Glomerular visceral epithelial cell (primary cell): ENCODE results near the gene CDS1.
"Not testable (repeated sequence)": the region's sequence is repeated elsewhere in the genome, so short reads cannot be mapped to it uniquely, and the experiment has no call there.

ENCODE experiments used
- DNase-seq: peaks from one replicate; pipeline ENCODE4 v3.0.0-alpha.2; 2016; ENCODE audit errors: extremely low spot score

The CDS1 gene

GRCh38 chr4:84582988-84583875 lies at the start of gene CDS1:
Gene CDS1, plus strand, starts transcription at chr4:84583127. Its CDS starts 275 bp downstream, at chr4:84583402.
- DNase-seq: peak; percentile 38

DNA sequence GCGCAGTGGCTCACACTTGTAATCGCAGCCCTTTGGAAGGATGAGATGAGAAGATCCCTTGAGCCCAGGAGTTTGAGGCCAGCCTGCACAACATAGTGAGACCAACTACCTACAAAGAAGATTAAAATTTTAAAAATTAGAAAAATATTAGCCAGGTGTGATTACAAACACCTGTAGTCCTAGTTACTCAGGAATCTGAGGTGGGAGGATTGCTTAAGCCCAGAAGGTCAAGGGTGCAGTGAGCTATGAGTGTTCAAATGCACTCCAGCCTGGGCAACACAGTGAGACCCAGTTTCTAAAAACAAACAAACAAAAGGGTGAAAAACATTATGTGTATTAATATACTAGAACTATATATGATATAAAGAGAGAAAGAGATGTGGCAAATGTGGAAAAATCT lies 47.0 kb upstream of the CDS1 start:
- DNase-seq: no peak

GRCh38 chr4:84545093-84545492 lies 37.8 kb upstream of the CDS1 start:
- DNase-seq: no peak

DNA sequence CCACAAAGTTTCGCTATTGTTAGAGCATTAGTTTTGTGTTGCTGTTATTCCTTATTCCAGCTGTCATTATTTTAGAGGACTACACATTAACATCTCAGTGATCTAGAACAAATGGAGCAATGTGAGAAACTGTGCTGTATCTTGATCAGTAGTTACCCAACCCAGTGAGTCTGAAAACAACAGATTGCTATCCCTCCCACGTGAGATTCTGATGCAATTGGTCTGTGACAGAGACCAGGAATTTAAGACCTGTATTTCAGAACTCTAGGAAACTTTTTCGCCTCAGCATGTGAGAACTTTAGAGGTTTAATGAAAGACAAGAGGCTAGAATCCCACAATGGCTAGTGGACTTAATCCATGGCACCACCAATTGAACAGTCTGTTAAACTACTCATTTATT lies 35.7 kb upstream of the CDS1 start:
- DNase-seq: no peak

DNA sequence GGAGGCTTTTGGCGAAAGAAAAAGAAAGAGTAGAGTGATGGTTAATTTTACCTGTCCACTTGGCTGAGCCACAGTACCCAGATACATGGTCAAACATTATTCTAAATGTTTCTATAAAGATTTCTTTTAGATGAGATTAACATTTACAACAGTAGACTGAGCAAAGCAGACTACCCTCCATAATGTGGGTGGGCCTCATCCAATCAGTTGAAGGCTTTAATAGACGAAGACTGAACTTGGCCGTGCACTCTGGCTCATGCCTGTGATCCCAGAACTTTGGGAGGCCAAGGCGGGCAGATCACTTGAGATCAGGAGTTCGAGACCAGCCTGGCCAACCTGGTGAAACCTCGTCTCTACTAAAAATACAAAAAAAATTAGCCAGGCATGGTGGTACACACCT lies 33.7 kb upstream of the CDS1 start:
- DNase-seq: not testable (repeated sequence)

DNA sequence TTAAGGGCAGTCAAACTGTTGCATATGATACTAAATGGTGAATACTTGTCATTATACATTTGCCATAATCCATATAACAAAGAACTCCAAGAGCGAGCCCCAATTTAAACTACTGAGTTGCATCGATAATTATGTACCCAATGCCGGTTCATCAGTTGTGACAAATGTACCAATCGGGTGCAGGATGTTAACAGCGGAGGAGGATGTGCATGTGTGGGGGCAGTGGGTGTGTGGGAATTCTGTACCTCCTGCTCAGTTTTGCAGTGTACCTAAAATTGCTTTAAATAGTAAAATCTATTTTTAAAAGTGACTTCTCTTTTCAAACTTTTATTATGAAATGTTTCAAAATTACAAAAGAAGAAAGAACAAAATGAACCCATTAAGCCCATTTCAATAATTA lies 20.8 kb upstream of the CDS1 start:
- no peak for DNase-seq

DNA sequence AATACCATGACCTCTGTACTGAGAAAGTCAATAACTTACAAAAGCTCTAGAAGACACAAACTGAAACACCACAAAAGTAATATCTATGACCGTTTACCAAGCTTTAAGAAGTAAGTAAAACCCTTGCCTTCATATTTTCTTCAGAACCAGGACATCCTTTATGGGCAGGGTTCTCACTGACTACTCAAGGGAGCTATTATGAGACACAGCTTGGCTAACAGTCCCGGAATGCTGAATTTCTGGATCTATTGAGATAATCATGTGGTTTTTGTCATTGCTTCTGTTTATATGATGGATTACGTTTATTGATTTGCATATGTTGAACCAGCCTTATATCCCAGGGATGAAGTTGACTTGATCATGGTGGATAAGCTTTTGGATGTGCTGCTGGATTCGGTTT lies 19.9 kb upstream of the CDS1 start:
- no peak for DNase-seq

GRCh38 chr4:84565951-84566350 lies 17.0 kb upstream of the CDS1 start:
- DNase-seq: no peak

DNA sequence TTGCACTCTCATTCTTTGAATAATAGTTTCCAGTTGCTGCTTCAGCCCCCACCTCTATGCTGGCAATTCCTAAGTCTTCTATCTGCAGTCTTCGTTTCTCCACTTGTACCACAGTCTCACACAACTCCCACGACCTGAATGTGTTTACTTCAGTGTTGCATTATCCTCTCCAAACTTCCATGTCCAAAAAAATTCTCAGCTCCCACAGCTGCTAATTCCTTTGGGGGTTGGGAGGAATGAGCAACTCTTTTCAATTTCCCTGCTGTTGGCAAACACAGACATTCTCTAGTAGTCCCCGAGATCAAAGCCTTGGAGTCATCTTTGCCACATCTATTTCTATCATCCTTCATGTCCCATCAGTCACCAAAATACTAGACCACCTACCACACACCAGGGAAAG lies 14.4 kb upstream of the CDS1 start:
- DNase-seq: no peak

DNA sequence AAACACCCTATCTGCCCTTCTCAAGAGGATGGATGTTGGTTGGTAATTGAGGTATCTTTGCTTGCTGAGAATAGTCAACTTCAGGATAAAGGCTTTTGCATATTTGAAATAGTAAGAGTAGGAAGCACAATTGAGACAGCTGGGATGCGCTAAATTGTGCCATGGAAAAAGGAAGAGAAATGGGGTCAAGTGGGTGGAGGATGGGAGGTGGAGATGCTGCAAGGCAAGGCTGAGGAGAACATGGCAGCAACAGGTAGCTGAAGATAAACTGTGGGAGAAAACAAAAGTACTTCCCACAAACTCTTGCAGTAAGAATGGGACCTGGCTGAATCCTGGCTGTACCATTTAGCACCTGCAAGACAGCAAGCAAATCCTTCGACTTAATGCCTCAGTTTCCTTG lies 13.9 kb upstream of the CDS1 start:
- no peak for DNase-seq

DNA sequence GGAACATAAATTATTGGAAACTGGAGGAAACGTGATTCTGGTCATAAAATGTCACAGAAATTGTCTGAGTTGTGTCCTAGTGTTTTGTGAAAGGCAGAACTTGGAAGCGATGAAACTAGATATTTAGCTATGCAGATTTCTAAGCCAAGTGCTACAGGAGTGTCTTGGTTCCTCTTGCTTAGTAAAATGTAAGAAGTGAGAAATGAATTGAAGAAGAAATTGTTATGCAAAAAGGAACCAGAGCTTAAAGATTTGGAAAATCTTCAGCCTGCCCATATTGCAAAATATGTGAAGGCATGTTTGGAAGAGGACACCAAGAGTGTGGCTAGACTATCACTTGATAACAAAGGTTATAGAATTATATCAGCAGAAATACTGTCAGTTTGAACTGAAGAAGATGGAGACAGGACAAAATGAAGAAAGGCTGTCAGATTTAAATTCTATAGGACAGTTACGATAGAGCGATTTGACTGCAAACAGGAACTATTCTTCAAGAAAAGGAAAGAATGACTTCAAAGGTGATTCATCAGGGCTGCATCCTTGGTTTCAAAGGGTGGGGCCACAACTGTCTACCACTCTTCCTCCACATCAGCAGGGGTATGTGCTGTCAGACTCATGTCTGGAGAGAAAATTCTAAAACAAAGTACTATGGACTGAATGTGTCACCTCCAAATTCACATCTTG lies 9.4 kb upstream of the CDS1 start:
- peak; percentile 30 for DNase-seq

- DNase-seq: no peak
Measured at GRCh38 chr4:84574069-84574720, 8.7 kb upstream of the CDS1 start.

GRCh38 chr4:84578540-84579402 lies 4.2 kb upstream of the CDS1 start:
- peak; percentile 47 for DNase-seq

DNA sequence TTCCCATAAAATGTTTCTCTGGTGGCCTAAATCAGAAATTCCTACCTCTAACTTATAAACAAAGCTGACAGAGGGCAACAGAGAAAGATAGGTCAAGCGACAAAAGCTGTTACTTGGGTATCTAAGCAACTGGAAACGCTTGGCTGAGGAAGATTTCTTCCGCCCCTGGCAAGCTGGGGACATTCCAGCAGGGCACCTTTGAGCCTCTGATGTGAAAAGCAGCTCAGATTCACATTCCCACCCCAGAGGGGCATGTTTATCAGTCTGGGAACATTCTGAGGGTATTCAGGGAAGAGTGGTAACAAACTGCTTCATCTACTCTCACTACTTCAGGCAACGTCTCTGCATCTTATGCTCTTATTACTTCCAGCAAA lies 3.5 kb upstream of the CDS1 start:
- peak; percentile 48 for DNase-seq

DNA sequence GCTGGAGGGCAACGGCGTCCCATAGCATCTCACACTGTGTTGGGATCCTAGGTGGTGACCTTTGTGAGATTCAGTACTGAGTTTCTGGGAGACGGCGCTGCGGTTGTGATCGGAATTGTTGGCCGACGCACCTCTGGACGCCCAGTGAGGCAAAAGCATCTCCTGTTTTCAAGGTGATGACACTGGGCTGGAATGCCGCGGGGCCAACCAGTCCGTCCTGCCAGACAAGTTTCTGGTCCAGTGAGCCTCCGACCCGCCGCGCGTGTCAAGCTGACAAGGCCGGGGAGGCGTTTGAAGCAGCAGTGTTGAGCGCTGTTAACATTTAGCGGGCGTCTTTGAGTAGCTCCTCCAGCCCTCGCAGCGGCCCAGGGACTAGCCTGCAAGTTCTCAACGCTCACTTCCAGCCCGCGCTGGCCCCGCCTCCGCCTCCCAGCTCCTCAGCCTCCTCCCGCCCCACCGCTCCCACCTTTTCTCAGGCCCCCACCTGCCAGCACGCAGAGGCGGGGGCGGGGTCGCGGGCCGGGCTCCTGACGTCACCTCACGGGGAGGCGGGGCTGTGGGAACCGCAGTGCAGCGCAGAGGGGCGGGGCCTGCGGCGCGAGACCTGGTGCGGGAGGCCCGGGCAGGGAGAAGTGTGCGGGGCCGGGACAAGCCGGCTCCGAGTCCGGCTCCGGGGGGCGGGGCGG lies 482 bp upstream of the CDS1 start:
- peak; percentile 92 for DNase-seq

- DNase-seq: no peak
Measured at GRCh38 chr4:84583876-84584380, 1.0 kb downstream of the CDS1 start.

DNA sequence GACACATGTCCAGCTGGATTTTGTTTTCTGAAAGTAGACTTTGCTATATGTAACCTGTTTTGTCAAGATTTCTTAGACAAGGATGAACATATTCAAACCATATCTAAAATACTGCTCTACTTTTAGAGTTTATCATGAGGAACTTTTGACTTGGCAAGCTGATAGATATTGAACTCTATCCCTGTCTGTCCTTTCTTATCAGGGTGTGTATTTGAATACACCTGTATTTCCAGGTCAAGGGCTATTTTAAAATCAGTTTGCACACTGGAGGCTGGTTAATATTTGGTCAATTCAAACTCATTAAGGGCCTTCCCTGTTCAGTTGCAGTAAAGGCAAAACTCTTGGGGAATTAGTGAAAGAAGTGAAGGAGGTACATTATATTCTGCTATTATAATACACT lies 2.3 kb downstream of the CDS1 start:
- DNase-seq: no peak

DNA sequence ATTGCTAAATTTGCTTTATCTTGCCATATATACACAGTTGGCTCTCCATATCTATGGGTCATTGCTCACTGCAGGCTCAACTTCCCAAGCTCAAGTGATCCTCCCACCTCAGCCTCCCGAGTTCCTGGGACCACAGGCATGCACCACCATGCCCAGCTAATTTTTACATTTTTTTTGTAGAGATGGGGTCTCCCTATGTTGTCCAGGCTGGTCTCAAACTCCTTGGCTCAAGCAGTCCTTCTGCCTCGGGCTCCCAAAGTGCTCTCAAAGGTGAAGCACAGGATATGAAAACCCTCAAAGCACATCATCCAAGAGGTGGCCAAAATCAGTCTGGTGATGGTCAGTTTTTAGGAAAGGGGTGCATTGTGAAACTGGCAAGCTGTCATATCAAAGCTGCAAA lies 11.8 kb downstream of the CDS1 start:
- DNase-seq: no peak

DNA sequence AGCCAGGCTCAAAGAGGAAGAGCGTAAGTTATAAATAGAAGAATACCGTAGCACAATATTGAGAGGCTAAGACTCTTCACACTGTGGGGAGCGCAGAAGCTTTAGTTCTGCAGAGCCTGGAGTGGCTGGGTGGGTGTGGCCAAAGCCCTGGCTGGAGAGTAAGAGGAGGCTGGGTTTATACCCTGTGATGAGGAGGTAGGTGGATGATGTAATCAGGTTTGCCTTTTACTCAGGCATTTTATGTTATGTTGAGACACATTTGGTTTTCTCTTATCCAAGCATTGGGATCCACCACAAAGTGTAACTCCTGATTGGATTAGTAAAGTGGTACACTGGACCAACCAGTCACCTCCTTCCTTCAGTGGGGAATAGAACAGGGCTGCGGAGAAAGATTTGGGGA lies 13.9 kb downstream of the CDS1 start:
- no peak for DNase-seq

DNA sequence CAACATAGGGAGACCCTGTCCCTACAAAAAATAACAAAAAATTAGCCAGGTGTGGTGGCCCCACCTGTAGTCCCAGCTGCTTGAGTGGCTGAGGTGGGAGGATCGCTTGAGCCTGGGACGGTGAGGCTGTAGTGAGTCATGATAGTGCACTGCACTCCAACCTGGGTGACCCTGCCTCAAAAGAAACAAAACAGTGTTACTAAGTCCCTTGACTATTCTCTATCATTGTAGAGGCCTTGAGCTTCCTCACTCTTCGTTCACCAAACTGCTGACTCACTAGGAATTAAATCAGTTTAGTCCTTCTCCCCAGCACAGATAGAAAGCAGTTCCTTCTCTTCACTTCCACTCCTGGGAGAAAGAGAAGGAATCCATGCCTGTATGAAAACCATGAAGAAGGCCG lies 14.5 kb downstream of the CDS1 start:
- peak; percentile 31 for DNase-seq

DNA sequence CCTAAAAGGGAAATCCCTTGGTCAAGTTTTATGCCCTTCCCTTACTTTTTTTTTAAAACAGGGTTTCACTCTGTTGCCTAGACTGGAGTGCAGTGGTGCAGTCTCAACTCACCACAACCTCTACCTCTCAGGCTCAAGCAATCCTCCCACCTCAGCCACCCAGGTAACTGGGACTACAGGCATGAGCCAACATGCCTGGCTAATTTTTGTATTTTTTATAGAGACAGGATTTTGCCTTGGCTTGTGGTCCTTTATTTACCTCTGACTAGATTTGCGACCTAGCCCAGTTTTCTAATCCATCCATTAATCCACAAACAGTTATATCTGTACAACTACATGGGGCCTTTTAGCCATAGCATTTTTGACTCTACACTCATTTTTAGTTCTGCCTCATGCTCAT lies 23.7 kb downstream of the CDS1 start:
- no peak for DNase-seq
